GM12864 (cell line): Measurements from ENCODE around the gene IL18BP.

Source experiments
- DNase-seq: peaks from one replicate; pipeline ENCODE4 v3.0.0-alpha.2; 2011; ENCODE audit warnings: low read depth
- H3K4me3 ChIP-seq: 2 replicates; pipeline ENCODE4 v1.5.1; 2011; ENCODE audit warnings: mild to moderate bottlenecking, low read depth, low read length, control low read depth
- CTCF ChIP-seq: IDR thresholded peaks from 2 replicates; pipeline ENCODE4 v1.5.1; 2011; ENCODE audit warnings: low read depth, mild to moderate bottlenecking, moderate library complexity, low read length, control low read depth, inconsistent platforms; ENCODE audit errors: missing control alignments

IL18BP gene

GRCh38 chr11:71996517-71996916, 2.2 kb upstream of the IL18BP start:
- no peak for DNase-seq
- H3K4me3 ChIP-seq: no peak overlapping the region
- TF ChIP-seq CTCF: no peak

- no peak overlapping the region for H3K4me3 ChIP-seq
- no peak for DNase-seq
- no peak for TF ChIP-seq CTCF
Observed at GRCh38 chr11:71996946-71997345, 1.8 kb upstream of the IL18BP start.

- TF ChIP-seq CTCF: no peak
Observed at GRCh38 chr11:71997594-71997993, 1.1 kb upstream of the IL18BP start.

GRCh38 chr11:71998061-71998460, 648 bp upstream of the IL18BP start:
- H3K4me3 ChIP-seq: no peak overlapping the region
- DNase-seq: no peak
- TF ChIP-seq CTCF: no peak

More at GRCh38 chr11:71997594-71997993, 1.1 kb upstream of the IL18BP start:
- H3K4me3 ChIP-seq: no peak overlapping the region
- DNase-seq: no peak

GRCh38 chr11:71999362-71999761, 653 bp downstream of the IL18BP start:
- no peak for DNase-seq
- H3K4me3 ChIP-seq: no peak overlapping the region; the same call in 1 of the 2 replicates
- TF ChIP-seq CTCF: no peak

- DNase-seq: no peak
- H3K4me3 ChIP-seq: no peak overlapping the region; the same call in 1 of the 2 replicates
- TF ChIP-seq CTCF: no peak
Observed at GRCh38 chr11:71999798-72000197, 1.1 kb downstream of the IL18BP start.

- DNase-seq: no peak
- TF ChIP-seq CTCF: no peak
- H3K4me3 ChIP-seq: no peak overlapping the region
Observed at GRCh38 chr11:72000202-72000867, 1.6 kb downstream of the IL18BP start.
